GM21619 (cell line): ENCODE measurements around the gene TBC1D19.
"Not testable (repeated sequence)": the region's sequence is repeated elsewhere in the genome, so short reads cannot be mapped to it uniquely, and the experiment has no call there.

Source experiments
- ATAC-seq: cut with Tn5 transposase; IDR thresholded peaks from one replicate; pipeline ENCODE4 v1.9.1; 2021; ENCODE audit not compliant: unreplicated experiment

TBC1D19 gene

GRCh38 chr4:26583865-26584652 is at the start of gene TBC1D19:
TBC1D19 (plus strand) TSS chr4:26584084; CDS start chr4:26584194, 110 bp downstream.
- peak; percentile 100 for ATAC-seq

- ATAC-seq = no peak
These were observed 40.9 kb upstream of the TBC1D19 start for GRCh38 chr4:26542991-26543390.

- ATAC-seq = no peak
These were observed 39.5 kb upstream of the TBC1D19 start for GRCh38 chr4:26544421-26544820.

- not testable (repeated sequence) for ATAC-seq
These were observed 35.5 kb upstream of the TBC1D19 start for GRCh38 chr4:26548379-26548778.

- ATAC-seq = no peak
These were observed 26.7 kb upstream of the TBC1D19 start for GRCh38 chr4:26557164-26557563.

- ATAC-seq = no peak
These were observed 25.6 kb upstream of the TBC1D19 start for GRCh38 chr4:26558166-26558895.

GRCh38 chr4:26566133-26566532 is 17.8 kb upstream of the TBC1D19 start:
- ATAC-seq = no peak

GRCh38 chr4:26568446-26568994 is 15.4 kb upstream of the TBC1D19 start:
- no peak for ATAC-seq

GRCh38 chr4:26570596-26570995 is 13.3 kb upstream of the TBC1D19 start:
- ATAC-seq = no peak

GRCh38 chr4:26573389-26573794 is 10.5 kb upstream of the TBC1D19 start:
- no peak for ATAC-seq

GRCh38 chr4:26574563-26574962 is 9.3 kb upstream of the TBC1D19 start:
- ATAC-seq = no peak

- ATAC-seq = no peak
These were observed 7.6 kb upstream of the TBC1D19 start for GRCh38 chr4:26576231-26576739.

- ATAC-seq = no peak
These were observed 6.8 kb upstream of the TBC1D19 start for GRCh38 chr4:26577066-26577465.

- ATAC-seq = no peak
These were observed 4.7 kb upstream of the TBC1D19 start for GRCh38 chr4:26579169-26579568.

- ATAC-seq = not testable (repeated sequence)
These were observed 2.5 kb upstream of the TBC1D19 start for GRCh38 chr4:26581341-26581740.

GRCh38 chr4:26583538-26583864 is 383 bp upstream of the TBC1D19 start:
- ATAC-seq = peak; percentile 52

GRCh38 chr4:26584725-26585124 is 841 bp downstream of the TBC1D19 start:
- ATAC-seq = no peak

- ATAC-seq = no peak
These were observed 5.8 kb downstream of the TBC1D19 start for GRCh38 chr4:26589705-26590104.

GRCh38 chr4:26590639-26591038 is 6.8 kb downstream of the TBC1D19 start:
- no peak for ATAC-seq

- ATAC-seq = not testable (repeated sequence)
These were observed 9.7 kb downstream of the TBC1D19 start for GRCh38 chr4:26593557-26593956.

GRCh38 chr4:26594371-26594770 is 10.5 kb downstream of the TBC1D19 start:
- no peak for ATAC-seq

- no peak for ATAC-seq
These were observed 10.9 kb downstream of the TBC1D19 start for GRCh38 chr4:26594778-26595177.
